Retinal pigment epithelial cell (primary cell): ENCODE results near the gene KIAA1191.

ENCODE experiments used
- DNase-seq: peaks from one replicate; pipeline ENCODE4 v3.0.0-alpha.2; 2010; ENCODE audit warnings: low read depth
- H3K4me3 ChIP-seq: 2 replicates; pipeline ENCODE4 v1.5.1; 2011; ENCODE audit warnings: mild to moderate bottlenecking, low read length, control low read depth, moderate library complexity
- CTCF ChIP-seq: conservative IDR thresholded peaks from 2 replicates; pipeline ENCODE4 v1.5.1; 2011; ENCODE audit warnings: low read depth, low read length, control low read depth, inconsistent platforms

Gene KIAA1191

DNA sequence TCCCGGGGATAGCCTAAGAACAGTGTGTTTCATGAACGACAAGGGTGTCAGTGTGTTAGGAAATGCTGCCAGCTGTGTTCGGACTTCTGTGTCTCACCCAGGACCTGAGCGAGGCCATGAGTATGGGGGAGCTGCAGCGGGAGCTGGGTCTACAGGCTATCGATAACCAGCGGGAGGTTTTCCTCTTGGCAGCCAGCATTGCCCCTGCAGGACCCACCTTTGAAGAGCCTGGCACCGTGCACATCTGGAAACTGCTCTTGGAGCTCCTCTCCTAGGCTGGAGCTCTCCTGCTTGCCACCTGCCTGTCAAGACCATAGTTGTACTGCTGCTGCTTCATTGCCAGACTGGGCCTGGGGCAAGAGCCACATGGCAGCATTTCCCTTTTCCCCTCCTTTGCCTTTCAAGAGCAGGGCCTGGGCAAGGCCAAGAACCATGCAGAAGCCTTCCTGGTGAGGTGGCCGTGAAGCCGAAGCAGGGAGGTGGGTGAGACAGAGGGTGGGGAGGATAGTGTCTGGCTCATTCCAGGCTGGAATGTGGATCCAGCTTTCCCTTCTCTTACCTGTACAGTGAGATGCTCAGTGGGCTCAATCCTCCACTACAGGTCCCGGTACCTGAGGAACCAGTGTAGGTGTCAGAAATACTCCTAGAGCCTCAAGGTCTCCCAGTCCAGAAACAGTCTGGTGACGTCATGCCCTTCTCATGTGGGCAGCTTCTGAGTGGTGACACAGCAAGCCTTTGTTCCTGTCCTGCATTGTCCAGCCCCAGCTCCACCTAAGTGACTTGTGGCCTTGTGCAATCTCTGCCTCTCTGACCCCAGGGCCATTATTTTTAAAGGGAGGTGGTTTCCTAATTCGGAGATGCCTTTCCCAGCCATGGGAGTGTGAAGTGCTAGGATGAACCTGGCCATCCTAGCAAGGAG is 10.3 kb upstream of the KIAA1191 start:
- no peak for TF ChIP-seq CTCF
- H3K4me3 ChIP-seq: no peak overlapping the region
- DNase-seq: no peak

DNA sequence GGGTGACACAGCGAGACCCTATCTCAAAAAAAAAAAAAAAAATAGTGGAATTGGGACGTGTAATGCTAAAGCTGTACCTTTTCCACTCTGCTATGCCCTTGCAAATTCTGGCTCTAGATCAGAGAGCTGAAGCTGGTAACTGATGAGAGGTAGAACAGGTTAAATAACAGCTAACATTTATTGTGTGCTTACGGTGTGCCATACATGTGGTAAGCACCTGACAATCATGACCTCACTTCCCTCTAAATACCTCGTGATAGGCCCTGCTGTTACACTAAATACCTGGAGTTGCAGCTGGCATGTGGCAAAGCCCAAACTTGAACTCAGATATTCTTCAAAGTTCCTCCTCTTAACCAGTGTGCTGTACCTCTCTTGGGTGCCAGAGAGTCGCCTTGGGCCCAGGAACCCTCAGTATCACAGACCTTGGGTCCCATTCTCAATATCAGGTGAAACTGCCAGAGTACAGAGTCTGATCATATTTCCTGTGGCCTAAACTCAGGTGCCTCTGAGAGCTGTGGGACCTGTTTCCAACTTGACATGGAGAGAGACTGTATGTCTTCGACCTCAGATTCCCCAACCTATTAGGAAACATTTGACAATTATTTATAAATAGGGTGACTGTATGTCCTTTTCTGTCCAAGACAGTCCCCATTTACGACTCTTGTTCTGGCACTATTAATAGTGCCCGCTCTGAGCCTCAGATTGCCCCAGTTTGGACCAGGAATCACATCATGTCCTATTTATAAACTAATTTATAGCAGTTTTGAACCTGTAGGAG is 8.6 kb upstream of the KIAA1191 start:
- no peak for TF ChIP-seq CTCF
- no peak for DNase-seq
- no peak overlapping the region for H3K4me3 ChIP-seq

DNA sequence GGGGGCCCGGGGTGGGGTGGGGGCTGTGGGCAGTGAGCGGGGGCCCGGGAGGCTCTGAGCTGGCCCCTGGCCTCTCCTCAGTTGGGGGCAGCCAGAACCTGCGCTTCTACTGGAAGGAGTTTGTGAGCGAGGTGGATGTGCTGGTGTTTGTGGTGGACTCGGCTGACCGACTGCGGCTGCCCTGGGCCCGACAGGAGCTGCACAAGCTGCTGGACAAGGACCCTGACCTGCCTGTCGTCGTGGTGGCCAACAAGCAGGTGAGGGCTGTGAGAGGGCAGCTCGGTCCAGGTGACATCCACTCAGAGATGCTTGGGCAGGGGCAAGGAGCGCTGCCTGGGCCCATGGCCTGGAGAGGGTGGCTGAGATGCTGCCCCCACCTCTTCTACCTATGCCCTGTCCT is 7.2 kb upstream of the KIAA1191 start:
- H3K4me3 ChIP-seq: no peak overlapping the region
- no peak for TF ChIP-seq CTCF
- DNase-seq: no peak

- DNase-seq: no peak
- no peak for TF ChIP-seq CTCF
- H3K4me3 ChIP-seq: peak overlapping the region; percentile 56
These were observed 4.8 kb upstream of the KIAA1191 start for GRCh38 chr5:176366232-176366894.

- no peak for TF ChIP-seq CTCF
- DNase-seq: no peak
- H3K4me3 ChIP-seq: peak within 1 kb of the TSS; percentile 56
These were observed 4.0 kb upstream of the KIAA1191 start, which contains the start of gene ARL10 for GRCh38 chr5:176365351-176366231. Gene ARL10 (plus strand): TSS chr5:176365487. CDS start chr5:176365564, 77 bp downstream.

DNA sequence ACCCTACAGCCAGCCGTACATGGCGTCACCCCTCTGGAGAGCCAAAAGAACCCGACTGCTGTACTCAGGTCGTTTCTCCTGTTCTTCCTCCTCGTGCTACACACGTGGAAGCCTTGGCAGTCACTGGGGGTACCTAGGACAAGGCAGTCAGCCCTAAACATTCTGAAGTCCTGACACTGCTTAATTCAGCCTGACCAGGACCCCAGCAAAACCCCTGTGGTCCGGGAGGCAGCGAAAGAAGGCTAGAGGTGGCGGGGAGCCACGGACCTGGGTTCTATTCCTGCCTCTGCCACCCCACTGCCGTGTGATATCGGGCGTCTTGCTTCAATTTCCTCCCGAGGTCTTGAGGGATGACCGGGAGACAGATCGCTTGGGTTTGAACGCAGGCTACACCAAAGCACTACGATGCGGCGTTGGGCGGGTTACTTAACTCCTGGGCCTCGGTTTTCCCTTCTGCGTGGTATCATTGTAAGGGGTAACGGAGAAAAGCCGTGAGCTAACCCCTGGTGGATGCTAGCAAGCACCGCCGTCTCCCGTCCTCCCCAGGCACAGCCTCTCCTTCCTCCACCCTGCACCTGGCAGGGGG is 3.3 kb upstream of the KIAA1191 start:
- DNase-seq: no peak
- TF ChIP-seq CTCF: no peak
- peak overlapping the region; percentile 56 for H3K4me3 ChIP-seq
